Fibroblast of lung (primary cell): ENCODE data around the gene GNLY. TPM values are rescaled to one million over a fixed set of nuclear protein-coding genes. Genes with fewer than 3 reads are reported as not detected.

Source experiments
- DNase-seq, 2 donors: peaks; one replicate each; pipeline versions ENCODE4 v3.0.0 to v3.0.0-alpha.2; 2010; ENCODE audit warnings: low read depth in 2 of 2
- H2AFZ ChIP-seq: 2 replicates; pipeline ENCODE4 v1.5.1; 2012; ENCODE audit warnings: low read length, control low read depth, inconsistent platforms
- H3K27ac ChIP-seq: 2 replicates; pipeline ENCODE4 v1.5.1; 2011; ENCODE audit warnings: low read length, control low read depth; ENCODE audit not compliant: insufficient read depth
- H3K27me3 ChIP-seq: 2 replicates; pipeline ENCODE4 v1.5.1; 2011; ENCODE audit warnings: mild to moderate bottlenecking, low read length; ENCODE audit not compliant: control insufficient read depth, insufficient read depth
- H3K36me3 ChIP-seq: 2 replicates; pipeline ENCODE4 v1.5.1; 2011; ENCODE audit warnings: low read length; ENCODE audit not compliant: control insufficient read depth, insufficient read depth
- H3K4me1 ChIP-seq: 2 replicates; pipeline ENCODE4 v1.5.1; 2011; ENCODE audit warnings: low read length; ENCODE audit not compliant: control insufficient read depth, insufficient read depth; ENCODE audit errors: extremely low read depth
- H3K4me2 ChIP-seq: 2 replicates; pipeline ENCODE4 v1.5.1; 2011; ENCODE audit warnings: low read length, control low read depth; ENCODE audit not compliant: insufficient read depth; ENCODE audit errors: extremely low read depth
- H3K4me3 ChIP-seq, 4 experiments: fragments of 200-600 bp in 1 of 4; sonication (generic) in 1 of 4; replicated peaks in 1 of 4; 2 replicates each; pipeline ENCODE4 v1.5.1; 2011 to 2016; ENCODE audit warnings: low read length in 4 of 4, low read depth in 3 of 4, mild to moderate bottlenecking in 3 of 4, control low read depth in 2 of 4, inconsistent platforms in 1 of 4, mixed read lengths in 1 of 4; ENCODE audit not compliant: insufficient read depth in 1 of 4; ENCODE audit errors: control extremely low read depth in 1 of 4
- H3K79me2 ChIP-seq: 2 replicates; pipeline ENCODE4 v1.5.1; 2012; ENCODE audit warnings: mild to moderate bottlenecking, low read length, inconsistent platforms; ENCODE audit not compliant: control insufficient read depth, insufficient read depth
- H3K9ac ChIP-seq: 2 replicates; pipeline ENCODE4 v1.5.1; 2011; ENCODE audit warnings: mild to moderate bottlenecking, low read length, control low read depth; ENCODE audit not compliant: insufficient read depth
- H3K9me3 ChIP-seq: 2 replicates; pipeline ENCODE4 v1.5.1; 2012; ENCODE audit warnings: low read depth, low read length; ENCODE audit not compliant: control insufficient read depth, insufficient read depth
- H4K20me1 ChIP-seq: 2 replicates; pipeline ENCODE4 v1.5.1; 2011; ENCODE audit warnings: low read length; ENCODE audit not compliant: control insufficient read depth, insufficient read depth; ENCODE audit errors: extremely low read depth
- EZH2 ChIP-seq: IDR thresholded peaks from 2 replicates; pipeline ENCODE4 v1.5.1; 2012; ENCODE audit warnings: low read length, control low read depth, mild to moderate bottlenecking; ENCODE audit errors: missing control alignments
- polyA plus RNA-seq, 2 donors: library from polyadenylated mRNA; depleted of rRNA in 1 of 2; stranded (reverse) in 1 of 2; unstranded in 1 of 2; fragments of >200 nt; gene quantifications; 2 replicates each; pipeline ENCODE4 v1.2.1, GENCODE V29; 2011 to 2012; ENCODE audit warnings: missing spikeins in 1 of 2
- total RNA-seq: library from RNA; depleted of rRNA; stranded (reverse); fragments of >200 nt; gene quantifications from 2 replicates; pipeline ENCODE4 v1.2.1, GENCODE V29; 2014
- TF ChIP-seq, protein P1 (sequence below), 2 donors: IDR thresholded peaks in 1 of 2; conservative IDR thresholded peaks in 1 of 2; 1 replicate in 1 of 2; 2 replicates in 1 of 2; pipeline ENCODE4 v1.5.1; 2011 to 2012; ENCODE audit warnings: low read length in 2 of 2, control low read depth in 1 of 2, inconsistent platforms in 1 of 2, low read depth in 1 of 2, mild to moderate bottlenecking in 1 of 2

Gene GNLY
- total and polyA plus RNA-seq, 2 donors (not counting 1 experiment from before 2014, with no cell fraction given), result under 0.01 TPM; not detected in 1

DNA sequence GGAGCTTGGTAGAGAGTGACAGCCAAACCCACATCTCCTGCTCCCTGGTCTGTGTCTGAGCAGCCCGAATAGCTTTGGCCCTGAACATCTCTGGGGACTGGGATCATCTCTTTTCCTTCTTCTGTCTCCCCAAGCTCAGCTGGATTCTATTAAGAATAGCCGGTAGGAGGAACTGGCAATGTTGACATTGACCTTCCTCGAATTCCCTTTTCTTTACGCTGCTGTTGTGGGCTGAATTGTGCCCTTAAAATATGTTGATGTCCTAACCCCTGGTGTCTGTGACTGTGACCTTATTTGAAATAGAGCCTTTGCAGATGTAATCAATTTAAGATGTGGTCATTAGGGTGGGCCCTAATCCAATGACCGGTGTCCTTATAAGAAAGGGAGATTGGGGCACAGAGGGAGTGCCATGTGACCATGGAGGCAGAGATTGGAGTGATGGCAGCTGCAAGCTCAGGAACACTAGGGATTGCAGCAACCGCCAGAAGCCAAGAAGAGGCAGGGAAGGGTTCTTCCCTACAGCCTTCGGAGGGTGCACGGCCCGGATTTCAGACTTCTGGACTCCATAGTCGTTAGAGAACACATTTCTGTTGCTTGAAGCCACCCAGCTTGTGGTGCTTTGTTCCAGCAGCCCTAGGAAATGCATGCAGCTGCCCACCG, 20.3 kb upstream of the GNLY start:
- DNase-seq, result no peak
- H4K20me1 ChIP-seq, result no peaks in the 10 kb centered on the region
- no peak overlapping the region for H3K9ac ChIP-seq
- no peaks in the 10 kb centered on the region for H3K27me3 ChIP-seq
- H3K27ac ChIP-seq, result no peak overlapping the region
- H3K4me1 ChIP-seq, result peaks cover 2% of the 10 kb centered on the region
- no peak overlapping the region for H3K4me3 ChIP-seq
- no peaks in the 10 kb centered on the region for H3K36me3 ChIP-seq
- no peaks in the 10 kb centered on the region for H3K9me3 ChIP-seq
- no peaks in the 10 kb centered on the region for H3K79me2 ChIP-seq
- no peak overlapping the region for H3K4me2 ChIP-seq
- no peak for TF ChIP-seq EZH2
- TF ChIP-seq, protein P1, sequence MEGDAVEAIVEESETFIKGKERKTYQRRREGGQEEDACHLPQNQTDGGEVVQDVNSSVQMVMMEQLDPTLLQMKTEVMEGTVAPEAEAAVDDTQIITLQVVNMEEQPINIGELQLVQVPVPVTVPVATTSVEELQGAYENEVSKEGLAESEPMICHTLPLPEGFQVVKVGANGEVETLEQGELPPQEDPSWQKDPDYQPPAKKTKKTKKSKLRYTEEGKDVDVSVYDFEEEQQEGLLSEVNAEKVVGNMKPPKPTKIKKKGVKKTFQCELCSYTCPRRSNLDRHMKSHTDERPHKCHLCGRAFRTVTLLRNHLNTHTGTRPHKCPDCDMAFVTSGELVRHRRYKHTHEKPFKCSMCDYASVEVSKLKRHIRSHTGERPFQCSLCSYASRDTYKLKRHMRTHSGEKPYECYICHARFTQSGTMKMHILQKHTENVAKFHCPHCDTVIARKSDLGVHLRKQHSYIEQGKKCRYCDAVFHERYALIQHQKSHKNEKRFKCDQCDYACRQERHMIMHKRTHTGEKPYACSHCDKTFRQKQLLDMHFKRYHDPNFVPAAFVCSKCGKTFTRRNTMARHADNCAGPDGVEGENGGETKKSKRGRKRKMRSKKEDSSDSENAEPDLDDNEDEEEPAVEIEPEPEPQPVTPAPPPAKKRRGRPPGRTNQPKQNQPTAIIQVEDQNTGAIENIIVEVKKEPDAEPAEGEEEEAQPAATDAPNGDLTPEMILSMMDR (conservative IDR thresholded peaks at IDR 0.05 in 1 of 2, IDR thresholded peaks at IDR 0.05 in 1 of 2; ENCODE audit: low read depth in 1 of 2, low read length in 2 of 2), result no peak
- H2AFZ ChIP-seq, result no peak overlapping the region

GRCh38 chr2:85674417-85674816, 19.7 kb upstream of the GNLY start:
- no peaks in the 10 kb centered on the region for H4K20me1 ChIP-seq
- peaks cover 5% of the 10 kb centered on the region for H3K4me1 ChIP-seq
- H3K4me3 ChIP-seq, result no peak overlapping the region
- H3K9me3 ChIP-seq, result no peaks in the 10 kb centered on the region
- TF ChIP-seq, protein P1 (conservative IDR thresholded peaks at IDR 0.05 in 1 of 2, IDR thresholded peaks at IDR 0.05 in 1 of 2; ENCODE audit: low read depth in 1 of 2, low read length in 2 of 2), result no peak
- TF ChIP-seq EZH2, result no peak
- no peaks in the 10 kb centered on the region for H3K79me2 ChIP-seq
- no peak overlapping the region for H3K27ac ChIP-seq
- no peak for DNase-seq
- no peak overlapping the region for H3K4me2 ChIP-seq
- no peaks in the 10 kb centered on the region for H3K36me3 ChIP-seq
- no peak overlapping the region for H3K9ac ChIP-seq
- no peaks in the 10 kb centered on the region for H3K27me3 ChIP-seq
- H2AFZ ChIP-seq, result no peak overlapping the region

DNA sequence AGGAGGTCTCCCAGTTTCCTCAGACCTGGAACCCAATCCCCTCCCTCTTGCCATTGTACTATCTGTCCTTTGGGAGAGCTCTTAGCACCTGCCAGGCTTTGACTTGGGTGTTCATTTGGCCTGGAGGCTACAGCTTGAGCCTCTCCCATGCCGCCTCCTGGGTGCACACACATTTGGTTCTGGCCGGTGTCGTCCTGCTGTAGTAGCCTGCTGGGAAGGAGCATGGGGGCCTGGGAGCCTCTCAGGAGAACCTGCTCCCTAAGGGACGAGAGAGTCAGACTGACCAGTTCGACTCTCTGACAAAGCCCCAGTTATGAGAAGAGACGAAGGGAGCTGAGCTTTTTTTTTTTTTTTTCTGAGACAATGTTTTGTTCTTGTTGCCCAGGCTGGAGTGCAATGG, 18.7 kb upstream of the GNLY start:
- Histone ChIP-seq H3K9ac (no peak overlapping the region), H3K27ac (no peak overlapping the region), H3K4me3 (no peak overlapping the region), H4K20me1 (no peaks in the 10 kb centered on the region), H3K4me2 (no peak overlapping the region), H3K4me1 (peaks cover 5% of the 10 kb centered on the region), H3K36me3 (no peaks in the 10 kb centered on the region), H3K27me3 (no peaks in the 10 kb centered on the region), H2AFZ (no peak overlapping the region), H3K79me2 (no peaks in the 10 kb centered on the region), H3K9me3 (no peaks in the 10 kb centered on the region)
- TF ChIP-seq, protein P1 (conservative IDR thresholded peaks at IDR 0.05 in 1 of 2, IDR thresholded peaks at IDR 0.05 in 1 of 2; ENCODE audit: low read depth in 1 of 2, low read length in 2 of 2), result no peak
- TF ChIP-seq EZH2, result no peak
- no peak for DNase-seq
